ENCODE results near the gene ST8SIA6. TPM values are rescaled to one million over a fixed set of nuclear protein-coding genes. Genes with fewer than 3 reads are reported as not detected.

The ST8SIA6 gene
- total RNA-seq, 1 donor from 2014 or later: 0.53 TPM

GRCh38 chr10:17432723-17433122 lies 21.7 kb downstream of the ST8SIA6 start:
- DNase-seq (ENCODE audit: low read depth): peak; percentile 55

GRCh38 chr10:17431871-17432311 lies 22.5 kb downstream of the ST8SIA6 start:
- Histone ChIP-seq H3K36me3 (ENCODE audit: control insufficient read depth, insufficient read depth, low read length) (no peaks in the 10 kb centered on the region), H3K27me3 (ENCODE audit: control insufficient read depth, insufficient read depth, low read length) (peaks cover 2% of the 10 kb centered on the region), H3K4me3 (ENCODE audit: low read depth, low read length) (no peak overlapping the region)
- no peak for TF ChIP-seq CTCF (IDR thresholded peaks at IDR 0.05; ENCODE audit: insufficient read depth, low read length, severe bottlenecking)
- FAIRE-seq: no peak
- peak; percentile 20 for DNase-seq (ENCODE audit: low read depth)

More at GRCh38 chr10:17432723-17433122, 21.7 kb downstream of the ST8SIA6 start:
- Histone ChIP-seq H3K27me3 (ENCODE audit: control insufficient read depth, insufficient read depth, low read length) (peaks cover 2% of the 10 kb centered on the region), H3K36me3 (ENCODE audit: control insufficient read depth, insufficient read depth, low read length) (no peaks in the 10 kb centered on the region), H3K4me3 (ENCODE audit: low read depth, low read length) (no peak overlapping the region)
- no peak for FAIRE-seq
- no peak for TF ChIP-seq CTCF (IDR thresholded peaks at IDR 0.05; ENCODE audit: insufficient read depth, low read length, severe bottlenecking)

GRCh38 chr10:17430647-17431355 lies 23.6 kb downstream of the ST8SIA6 start:
- Histone ChIP-seq H3K36me3 (ENCODE audit: control insufficient read depth, insufficient read depth, low read length) (no peaks in the 10 kb centered on the region), H3K27me3 (ENCODE audit: control insufficient read depth, insufficient read depth, low read length) (peaks cover 3% of the 10 kb centered on the region), H3K4me3 (ENCODE audit: low read depth, low read length) (no peak overlapping the region)
- DNase-seq (ENCODE audit: low read depth) (peak; percentile 66), FAIRE-seq (no peak)
- peak; percentile 88 for TF ChIP-seq CTCF (IDR thresholded peaks at IDR 0.05; ENCODE audit: insufficient read depth, low read length, severe bottlenecking)

- no peak for TF ChIP-seq CTCF (IDR thresholded peaks at IDR 0.05; ENCODE audit: insufficient read depth, low read length, severe bottlenecking)
- FAIRE-seq (no peak), DNase-seq (ENCODE audit: low read depth) (no peak)
- Histone ChIP-seq H3K27me3 (ENCODE audit: control insufficient read depth, insufficient read depth, low read length) (peaks cover 2% of the 10 kb centered on the region), H3K36me3 (ENCODE audit: control insufficient read depth, insufficient read depth, low read length) (no peaks in the 10 kb centered on the region), H3K4me3 (ENCODE audit: low read depth, low read length) (no peak overlapping the region)
Measured at GRCh38 chr10:17429490-17429889, 24.9 kb downstream of the ST8SIA6 start.

- no peak for DNase-seq (ENCODE audit: low read depth)
- Histone ChIP-seq H3K4me3 (ENCODE audit: low read depth, low read length) (no peak overlapping the region), H3K36me3 (ENCODE audit: control insufficient read depth, insufficient read depth, low read length) (no peaks in the 10 kb centered on the region), H3K27me3 (ENCODE audit: control insufficient read depth, insufficient read depth, low read length) (peaks cover 2% of the 10 kb centered on the region)
- FAIRE-seq: no peak
- TF ChIP-seq CTCF (IDR thresholded peaks at IDR 0.05; ENCODE audit: insufficient read depth, low read length, severe bottlenecking): no peak
Measured at GRCh38 chr10:17428351-17429097, 25.9 kb downstream of the ST8SIA6 start.

Measured in bronchial epithelial cell (primary cell).